D341Med (cell line): ENCODE measurements around the gene STOX2.

Experiments used
- DNase-seq: peaks from one replicate; pipeline ENCODE4 v3.0.0; 2012; ENCODE audit warnings: low spot score

STOX2 gene

GRCh38 chr4:183889190-183889589 lies 15.9 kb upstream of the STOX2 start:
- no peak for DNase-seq

- DNase-seq = no peak
Measured at GRCh38 chr4:183897193-183897592, 7.9 kb upstream of the STOX2 start.

- no peak for DNase-seq
Measured at GRCh38 chr4:183898456-183898855, 6.7 kb upstream of the STOX2 start.

GRCh38 chr4:183903021-183903760 lies 1.9 kb upstream of the STOX2 start:
- DNase-seq = no peak

GRCh38 chr4:183905593-183906488 lies 734 bp downstream of the STOX2 start:
- DNase-seq = peak; percentile 76

GRCh38 chr4:183906489-183906738 lies 1.3 kb downstream of the STOX2 start:
- DNase-seq = no peak

GRCh38 chr4:183906739-183907651 lies 1.9 kb downstream of the STOX2 start:
- peak; percentile 54 for DNase-seq

GRCh38 chr4:183907871-183908683 lies 3.0 kb downstream of the STOX2 start:
- DNase-seq = no peak

GRCh38 chr4:183909187-183909586 lies 4.1 kb downstream of the STOX2 start:
- DNase-seq = no peak

GRCh38 chr4:183909801-183910200 lies 4.7 kb downstream of the STOX2 start:
- DNase-seq = no peak

GRCh38 chr4:183912585-183912984 lies 7.5 kb downstream of the STOX2 start:
- no peak for DNase-seq

GRCh38 chr4:183915976-183916375 lies 10.9 kb downstream of the STOX2 start:
- DNase-seq = no peak

GRCh38 chr4:183918696-183919095 lies 13.6 kb downstream of the STOX2 start:
- DNase-seq = no peak

GRCh38 chr4:183919141-183919540 lies 14.0 kb downstream of the STOX2 start:
- no peak for DNase-seq

- DNase-seq = no peak
Measured at GRCh38 chr4:183920512-183920911, 15.4 kb downstream of the STOX2 start.

- DNase-seq = no peak
Measured at GRCh38 chr4:183921335-183921734, 16.2 kb downstream of the STOX2 start.

GRCh38 chr4:183924362-183925044 lies 19.4 kb downstream of the STOX2 start:
- no peak for DNase-seq

GRCh38 chr4:183926950-183927349 lies 21.8 kb downstream of the STOX2 start:
- DNase-seq = no peak

GRCh38 chr4:183932576-183932975 lies 27.5 kb downstream of the STOX2 start:
- DNase-seq = no peak

- no peak for DNase-seq
Measured at GRCh38 chr4:183934761-183935160, 29.7 kb downstream of the STOX2 start.
